GF-D8 (cell line): ENCODE measurements around the gene HAP1.

ENCODE experiments used
- DNase-seq: peaks from one replicate; lab custom pipeline; 2025; lab: John Stamatoyannopoulos, UW

Gene HAP1

DNA sequence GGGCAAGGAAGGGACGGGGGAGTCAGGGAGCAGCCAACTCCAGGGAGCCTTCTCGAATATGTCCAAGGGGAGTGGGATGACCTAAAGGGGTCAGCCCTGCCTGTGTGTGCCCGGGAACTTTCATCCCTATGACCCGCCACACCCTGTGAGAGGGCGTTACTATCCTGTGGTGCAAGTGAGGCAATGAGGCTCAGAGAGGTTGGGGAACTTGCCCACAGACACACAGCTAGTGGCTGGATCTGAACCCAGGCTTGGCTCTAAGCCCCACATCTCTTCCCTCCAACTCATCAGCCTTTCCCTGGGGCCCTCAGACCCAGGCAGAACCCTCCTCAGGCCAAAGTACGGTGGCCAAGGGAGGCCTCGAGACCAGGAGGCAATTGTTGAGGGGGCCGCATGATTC is 28.9 kb upstream of the HAP1 start:
- DNase-seq, result no peak

GRCh38 chr17:41762841-41763240 is 28.4 kb upstream of the HAP1 start:
- DNase-seq, result no peak

DNA sequence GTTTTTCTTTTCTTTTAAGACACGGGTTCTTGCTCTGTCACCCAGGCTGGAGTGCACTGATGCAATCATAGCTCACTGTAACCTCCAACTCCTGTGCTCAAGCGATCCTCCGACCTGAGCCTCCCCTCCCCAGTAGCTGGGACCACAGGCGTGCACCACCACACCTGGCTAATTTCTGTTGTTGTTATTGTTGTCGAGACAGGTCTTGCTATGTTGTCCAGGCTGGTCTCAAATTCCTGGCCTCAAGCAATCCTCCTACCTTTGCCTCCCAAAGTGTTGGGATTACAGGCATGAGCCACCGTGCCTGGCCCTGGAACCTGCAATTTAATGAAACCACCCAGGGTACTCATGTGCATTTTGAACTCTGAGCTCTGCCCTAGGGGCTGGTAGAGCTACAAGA is 27.9 kb upstream of the HAP1 start:
- no peak for DNase-seq

GRCh38 chr17:41760878-41761277 is 26.4 kb upstream of the HAP1 start:
- no peak for DNase-seq

GRCh38 chr17:41758601-41759000 is 24.2 kb upstream of the HAP1 start:
- no peak for DNase-seq

GRCh38 chr17:41754066-41754465 is 19.6 kb upstream of the HAP1 start:
- DNase-seq, result no peak

- DNase-seq, result no peak
These were observed 16.8 kb upstream of the HAP1 start for GRCh38 chr17:41751288-41751687.

GRCh38 chr17:41750862-41751261 is 16.4 kb upstream of the HAP1 start:
- no peak for DNase-seq

GRCh38 chr17:41748275-41748674 is 13.8 kb upstream of the HAP1 start:
- DNase-seq, result no peak

DNA sequence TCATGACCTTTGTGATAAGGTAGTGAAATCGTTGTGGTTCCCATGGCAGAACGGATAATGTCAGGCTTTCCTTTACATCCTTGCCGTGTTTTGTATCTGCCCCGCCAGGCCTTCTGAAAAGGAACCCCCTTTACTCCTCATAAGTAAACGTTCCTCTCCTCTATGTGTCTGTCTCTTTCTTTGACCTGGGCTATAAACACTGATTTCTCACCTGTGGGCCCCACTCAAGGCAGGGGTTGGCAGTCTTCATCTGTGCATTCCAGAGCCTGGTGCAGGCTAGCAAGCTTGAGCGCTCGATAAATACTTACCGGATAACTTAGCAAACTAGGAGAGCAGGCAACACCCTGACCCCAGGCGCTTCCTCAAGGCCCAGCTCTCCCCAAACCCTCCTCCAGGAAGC is 7.3 kb upstream of the HAP1 start:
- no peak for DNase-seq

DNA sequence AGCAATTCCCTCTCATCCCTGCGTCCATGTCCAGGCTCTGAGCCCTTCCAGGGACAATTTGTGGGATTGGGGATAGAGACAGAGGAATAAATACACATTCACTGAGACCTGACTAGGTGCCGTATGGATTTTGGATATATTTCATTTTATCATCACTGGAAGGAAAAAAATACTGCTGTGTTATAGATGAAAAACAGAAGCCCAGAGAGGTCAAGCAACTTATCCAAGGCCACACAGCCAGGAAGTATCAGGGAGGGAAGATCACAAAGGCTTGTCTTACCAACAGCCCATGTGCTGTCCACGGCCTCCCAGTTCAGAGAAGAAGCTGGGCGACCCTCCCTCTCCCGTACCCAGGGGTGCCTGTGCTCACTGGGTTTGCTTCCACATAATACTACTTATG is 6.1 kb upstream of the HAP1 start:
- no peak for DNase-seq

DNA sequence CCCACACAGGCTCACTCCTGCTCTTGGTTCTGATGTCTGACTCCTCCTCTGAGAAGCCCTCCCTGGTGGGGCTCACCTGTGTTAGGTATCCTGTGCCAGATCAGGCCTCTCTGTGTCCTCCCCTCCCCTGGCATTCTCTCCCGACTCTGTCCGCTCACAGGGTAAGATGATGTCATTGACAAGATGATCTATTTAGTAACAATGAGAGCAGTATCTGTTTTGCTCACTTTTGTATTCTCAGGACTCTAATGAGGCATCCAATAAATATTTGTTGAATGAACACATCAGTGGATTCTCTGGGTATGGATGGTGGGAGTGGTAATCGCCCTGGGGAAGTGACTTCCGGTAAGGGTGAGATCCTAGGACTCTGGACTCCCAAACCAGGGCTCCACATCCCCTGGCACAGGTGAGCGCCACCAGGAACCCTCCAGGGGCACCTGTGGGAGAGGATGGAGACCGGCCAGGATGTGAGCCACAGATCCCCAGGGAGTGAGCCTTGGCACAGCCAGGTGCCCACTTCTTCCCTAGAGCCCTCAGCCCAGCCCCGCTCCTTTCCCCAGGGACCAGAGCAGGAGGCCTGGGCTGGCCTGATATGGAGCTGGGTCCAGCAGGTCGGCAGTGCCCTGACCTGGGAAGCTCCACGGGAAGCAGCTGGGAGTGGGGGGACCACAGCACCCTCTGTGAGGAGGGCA is 5.4 kb upstream of the HAP1 start:
- DNase-seq, result no peak

DNA sequence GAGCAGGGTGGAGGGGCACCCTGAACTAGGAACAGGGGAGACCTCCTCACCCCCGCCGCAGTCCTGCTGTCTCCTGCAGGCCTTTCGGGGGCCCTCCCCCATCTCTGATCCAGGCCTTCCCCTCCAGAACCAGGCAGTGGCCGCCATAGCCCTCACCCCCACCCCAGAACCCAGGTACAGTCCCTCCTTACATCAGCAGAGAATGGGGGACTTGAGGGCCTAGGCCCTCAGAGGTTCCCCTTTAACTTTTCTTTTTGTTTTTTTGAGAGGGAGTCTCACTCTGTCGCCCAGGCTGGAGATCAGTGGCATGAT is 4.3 kb upstream of the HAP1 start:
- DNase-seq, result no peak

- peak; percentile 6 for DNase-seq
These were observed 3.8 kb upstream of the HAP1 start for GRCh38 chr17:41738077-41738800.

GRCh38 chr17:41737680-41738023 is 3.2 kb upstream of the HAP1 start:
- DNase-seq, result no peak

DNA sequence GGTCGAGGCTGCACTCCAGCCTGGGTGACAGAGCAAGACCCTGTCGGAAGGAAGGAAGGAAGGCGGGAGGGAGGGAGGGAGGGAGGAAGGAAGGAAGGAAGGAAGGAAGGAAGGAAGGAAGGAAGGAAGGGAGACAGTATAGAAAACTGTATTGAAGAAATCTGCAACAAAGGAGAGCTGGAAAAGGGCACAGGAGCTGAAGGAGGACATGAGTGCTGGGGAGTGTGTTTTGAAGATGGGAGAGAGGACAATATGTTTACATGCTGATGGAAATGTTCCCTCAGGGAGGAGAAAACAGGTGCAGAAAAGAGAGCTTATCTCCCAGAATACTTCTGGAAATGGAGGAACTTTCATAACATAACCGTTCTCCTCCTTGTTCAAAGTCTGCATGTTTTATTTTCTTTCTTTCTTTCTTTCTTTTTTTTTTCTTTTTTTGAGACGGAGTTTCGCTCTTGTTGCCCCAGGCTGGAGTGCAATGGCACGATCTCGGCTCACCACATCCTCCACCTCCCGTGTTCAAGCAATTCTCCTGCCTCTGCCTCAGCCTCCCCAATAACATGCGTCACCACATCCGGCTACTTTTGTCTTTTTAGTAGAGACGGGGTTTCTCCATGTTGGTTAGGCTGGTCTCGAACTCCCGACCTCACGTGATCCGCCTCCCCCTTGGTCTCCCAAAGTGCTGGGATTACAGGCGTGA is 2.7 kb upstream of the HAP1 start:
- no peak for DNase-seq

DNA sequence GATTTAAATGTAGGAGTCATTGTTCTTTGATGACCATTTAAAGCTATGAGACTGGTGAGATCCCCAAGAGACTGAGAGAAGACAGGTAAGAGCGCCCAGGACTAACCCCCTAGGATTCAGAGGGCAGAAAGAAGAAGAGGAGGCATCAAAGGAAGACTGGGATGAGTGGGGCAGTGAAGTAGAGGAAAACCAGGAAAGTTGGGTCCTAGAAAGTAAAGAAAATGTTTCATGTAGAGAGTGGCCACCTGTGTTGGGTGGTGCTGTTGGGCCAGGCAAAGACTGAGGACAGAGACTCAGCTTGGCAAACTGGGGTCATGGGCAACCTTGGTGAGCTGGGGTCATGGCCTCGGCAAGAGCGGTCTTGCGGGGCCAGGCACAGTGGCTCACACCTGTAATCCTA is 1.3 kb upstream of the HAP1 start:
- no peak for DNase-seq

DNA sequence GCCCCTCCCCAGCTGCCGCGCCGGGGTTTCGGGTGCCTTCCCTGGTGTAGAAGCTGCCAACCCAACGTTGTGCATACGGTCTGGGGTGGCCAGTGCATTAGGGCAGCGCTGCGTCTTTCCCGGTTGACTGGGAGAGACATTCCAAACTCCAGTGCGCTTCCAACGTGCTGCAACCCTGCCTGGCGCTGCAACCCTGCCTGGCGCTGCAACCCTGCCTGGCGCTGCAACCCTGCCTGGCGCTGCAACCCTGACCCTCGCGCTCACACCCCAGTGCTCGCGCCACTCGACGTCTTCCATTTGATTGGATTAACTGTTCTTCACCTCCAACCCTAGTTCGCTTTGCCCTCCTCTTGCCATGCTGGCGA is 488 bp upstream of the HAP1 start:
- no peak for DNase-seq

GRCh38 chr17:41733348-41734138 is 900 bp downstream of the HAP1 start:
- DNase-seq, result no peak

DNA sequence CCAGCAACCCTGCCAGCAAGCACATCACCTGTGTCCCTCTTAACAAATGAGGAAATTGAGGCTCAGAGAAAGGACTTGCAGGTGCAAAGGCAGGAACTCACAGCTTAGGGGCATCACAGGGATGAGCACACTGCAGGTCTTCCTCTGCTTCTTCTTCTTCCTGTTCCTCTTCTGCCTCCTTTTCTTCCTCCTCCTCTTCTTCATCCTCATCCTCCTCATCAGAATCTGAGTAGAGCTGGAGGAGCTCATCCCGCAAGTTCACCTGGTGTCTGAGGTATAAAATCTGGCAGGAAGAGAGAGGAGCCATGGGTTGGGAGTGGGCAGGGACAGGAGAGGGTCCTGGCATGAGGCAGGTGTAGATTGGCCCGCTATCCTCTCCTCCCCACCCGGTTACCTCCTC is 2.6 kb downstream of the HAP1 start:
- no peak for DNase-seq

DNA sequence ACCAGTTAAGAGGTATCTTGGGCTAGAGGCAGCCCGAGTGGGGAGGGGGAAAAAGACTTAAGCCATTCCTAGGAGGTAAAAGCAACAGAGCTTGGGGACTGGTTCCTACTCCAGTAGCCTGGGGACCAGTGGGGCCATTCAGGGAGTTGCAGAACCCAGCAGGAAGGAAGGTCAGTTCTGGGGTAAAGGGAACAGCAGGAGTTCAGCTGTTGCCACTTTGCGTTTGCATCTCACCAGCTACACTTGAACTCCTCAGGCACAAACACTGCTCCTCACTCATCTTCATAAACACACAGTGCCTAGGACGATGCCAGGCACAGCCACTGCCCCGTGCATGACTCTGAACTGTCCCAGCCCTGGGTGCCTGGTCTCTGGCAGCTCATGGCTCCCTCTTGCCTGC is 4.0 kb downstream of the HAP1 start:
- DNase-seq, result no peak

- DNase-seq, result no peak
These were observed 6.4 kb downstream of the HAP1 start for GRCh38 chr17:41728056-41728455.

DNA sequence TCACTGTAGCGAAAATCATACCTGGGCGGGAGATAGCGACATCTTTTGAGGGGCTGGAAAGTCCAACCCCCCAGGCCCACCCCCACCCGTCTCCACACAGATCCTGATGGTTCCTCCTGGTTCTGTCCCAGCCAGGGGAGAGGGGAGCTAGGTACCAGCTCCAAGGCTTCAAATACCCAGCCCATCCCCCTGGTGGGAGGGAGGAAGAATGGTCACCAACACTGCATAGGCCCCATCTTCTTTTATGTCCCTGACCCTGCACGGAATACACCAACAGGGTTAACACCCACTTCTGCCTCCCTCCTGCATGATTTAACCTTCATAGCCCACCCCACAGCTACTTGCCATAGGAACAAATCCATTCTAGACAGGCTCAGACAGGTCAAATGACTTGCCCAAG is 9.3 kb downstream of the HAP1 start:
- no peak for DNase-seq
